HepG2 (cell line): ENCODE data around the gene TMEM144. TPM values are rescaled to one million over a fixed set of nuclear protein-coding genes. Genes with fewer than 3 reads are reported as not detected.

Experiments used
- ATAC-seq: fragments of 200-7000 bp; cut with Tn5 transposase; 3 replicates; pipeline ENCODE4 v1.9.1; 2020; ENCODE audit warnings: mild to moderate bottlenecking, moderate library complexity
- BruUV-seq: library from RNA; stranded (reverse); fragments of 400-500 nt; replicated peaks from 2 replicates; lab custom pipeline; 2021; lab: Mats Ljungman, UMichigan
- CTCF ChIA-PET: fragments of 300-600 bp; formaldehyde crosslinking; extraction: SDS; loops from one replicate; lab custom pipeline; 2021; ENCODE audit warnings: low total read pairs, inconsistent platforms, low intra/inter-chr PET ratio; lab: Yijun Ruan, JAX
- POLR2A ChIA-PET: fragments of 350-600 bp; sonication (Branson Sonifier 250); formaldehyde crosslinking; loops from one replicate; lab custom pipeline; 2020; ENCODE audit warnings: antibody characterized with exemption, inconsistent platforms; lab: Yijun Ruan, JAX
- DNase-seq: peaks from one replicate; pipeline ENCODE4 v3.0.0-alpha.2; 2015; ENCODE audit warnings: low spot score
- FAIRE-seq: peaks from 3 replicates; lab custom pipeline; 2011; peaks lifted over from hg19 to GRCh38; lab: Jason Lieb, UNC
- H2AFZ ChIP-seq: one replicate; pipeline ENCODE4 v1.6.1; 2011; ENCODE audit warnings: low read length, inconsistent platforms
- H3K27ac ChIP-seq: fragments of 300-600 bp; 3 replicates; pipeline ENCODE4 v1.8.0; 2011; ENCODE audit warnings: mixed run types, mild to moderate bottlenecking, mixed read lengths, low read length, inconsistent platforms; ENCODE audit not compliant: insufficient read depth; ENCODE audit errors: extremely low read length
- H3K27me3 ChIP-seq, 2 experiments: fragments of 200-600 bp in 1 of 2; 2 replicates in 1 of 2; 3 replicates in 1 of 2; pipeline versions ENCODE4 v1.6.0 to v1.8.0; 2011; ENCODE audit warnings: low read length in 2 of 2, mild to moderate bottlenecking in 2 of 2, moderate library complexity in 2 of 2, inconsistent platforms in 1 of 2; ENCODE audit not compliant: insufficient read depth in 2 of 2, control insufficient read depth in 1 of 2
- H3K36me3 ChIP-seq, 2 experiments: fragments of 200-600 bp in 1 of 2; replicated peaks in 1 of 2; 2 replicates in 1 of 2; 3 replicates in 1 of 2; pipeline versions ENCODE4 v1.5.1 to v1.8.0; 2011; ENCODE audit warnings: low read length in 2 of 2, inconsistent platforms in 1 of 2; ENCODE audit not compliant: insufficient read depth in 2 of 2, control insufficient read depth in 1 of 2
- H3K4me1 ChIP-seq: 2 replicates; pipeline ENCODE4 v1.5.1; 2012; ENCODE audit warnings: low read length, inconsistent platforms; ENCODE audit not compliant: insufficient read depth
- H3K4me2 ChIP-seq: 2 replicates; pipeline ENCODE4 v1.6.0; 2011; ENCODE audit warnings: low read depth, low read length, inconsistent platforms
- H3K4me3 ChIP-seq, 3 experiments: fragments of 200-600 bp in 1 of 3; sonication (generic), shearing (Covaris generic) in 1 of 3; replicated peaks in 1 of 3; 2 replicates each; pipeline ENCODE4 v1.5.1; 2011 to 2016; ENCODE audit warnings: low read length in 3 of 3, inconsistent platforms in 2 of 3, low read depth in 2 of 3, mild to moderate bottlenecking in 2 of 3, control low read depth in 1 of 3, mixed read lengths in 1 of 3; ENCODE audit not compliant: insufficient read depth in 1 of 3
- H3K79me2 ChIP-seq: one replicate; pipeline ENCODE4 v1.6.1; 2011; ENCODE audit warnings: low read length, inconsistent platforms; ENCODE audit not compliant: insufficient read depth
- H3K9ac ChIP-seq: 2 replicates; pipeline ENCODE4 v1.6.0; 2011; ENCODE audit warnings: mild to moderate bottlenecking, low read depth, low read length, inconsistent platforms; ENCODE audit not compliant: insufficient read depth
- H3K9me3 ChIP-seq: 2 replicates; pipeline ENCODE4 v1.5.1; 2012; ENCODE audit warnings: mild to moderate bottlenecking, low read length
- H4K20me1 ChIP-seq: 2 replicates; pipeline ENCODE4 v1.6.0; 2011; ENCODE audit warnings: inconsistent platforms, mild to moderate bottlenecking, low read length, moderate library complexity; ENCODE audit not compliant: insufficient read depth
- AGO1 ChIP-seq: fragments of 200-400 bp; formaldehyde crosslinking; IDR thresholded peaks from 2 replicates; pipeline ENCODE4 v1.6.1; 2017; ENCODE audit warnings: mild to moderate bottlenecking, low read depth, low read length, moderate library complexity; ENCODE audit not compliant: poor library complexity, severe bottlenecking
- RBM39 ChIP-seq: fragments of 200-400 bp; formaldehyde crosslinking; IDR thresholded peaks from one replicate; pipeline ENCODE4 v1.6.1; 2018; ENCODE audit warnings: antibody characterized with exemption, mild to moderate bottlenecking, low read depth, low read length; ENCODE audit not compliant: poor library complexity, severe bottlenecking
- ZFP41 ChIP-seq: sonication (generic); formaldehyde crosslinking; IDR thresholded peaks from 2 replicates; pipeline ENCODE4 v1.4.0; 2020; ENCODE audit warnings: mild to moderate bottlenecking, missing genetic modification reagents, borderline replicate concordance
- ZMYM4 ChIP-seq: sonication (generic); formaldehyde crosslinking; IDR thresholded peaks from 2 replicates; pipeline ENCODE4 v1.8.1; 2023; ENCODE audit warnings: mild to moderate bottlenecking, missing genetic modification reagents
- ZNF556 ChIP-seq: sonication (generic); formaldehyde crosslinking; IDR thresholded peaks from 2 replicates; pipeline ENCODE4 v1.4.0; 2020; ENCODE audit warnings: mild to moderate bottlenecking, missing genetic modification reagents, borderline replicate concordance
- ZNF558 ChIP-seq: sonication (generic); formaldehyde crosslinking; IDR thresholded peaks from 2 replicates; pipeline ENCODE4 v1.9.0; 2022; ENCODE audit warnings: mild to moderate bottlenecking, missing genetic modification reagents, borderline replicate concordance
- ZNF883 ChIP-seq: sonication (generic); formaldehyde crosslinking; IDR thresholded peaks from 2 replicates; pipeline ENCODE4 v1.5.1; 2020; ENCODE audit warnings: mild to moderate bottlenecking, missing genetic modification reagents; ENCODE audit errors: not compliant biosample characterization
- WGBS: methylation state at CpG from one replicate; pipeline ENCODE4 v1.1.6; 2017; ENCODE audit warnings: low lambda C conversion rate; 5-methylcytosine and 5-hydroxymethylcytosine counted together
- in situ Hi-C: cut with HindIII; loops from 2 replicates; pipeline ENCODE4 v1.10.0; 2017; ENCODE audit warnings: low pct_unique_long_range_greater_than_20kb; ENCODE audit not compliant: extremely low pct_ligation_motif_present
- intact Hi-C: fragments of 100-400 bp; cut with micrococcal nuclease; formaldehyde crosslinking; loops from one replicate; pipeline ENCODE4 v1.10.0; 2022; ENCODE audit not compliant: unreplicated experiment
- polyA plus RNA-seq, 8 experiments: library from polyadenylated mRNA; depleted of rRNA in 3 of 8; stranded (reverse) in 7 of 8; unstranded in 1 of 8; fragments of >200 nt; fragmentation: Illumina TruSeq in 4 of 8; extraction: Trizol in 4 of 8; gene quantifications; 2 replicates each; pipeline versions ENCODE4 v1.2.1 to v1.2.3, GENCODE V29; 2011 to 2016; ENCODE audit warnings: low read depth in 4 of 8, missing spikeins in 1 of 8, mixed read lengths in 1 of 8; ENCODE audit not compliant: insufficient read depth in 1 of 8
- total RNA-seq, 5 experiments: library from RNA; depleted of rRNA; stranded (reverse); fragments of >200 nt; fragmentation: Illumina TruSeq; extraction: Trizol; gene quantifications; 2 replicates each; pipeline ENCODE4 v1.2.3, GENCODE V29; 2016; ENCODE audit warnings: low read depth in 1 of 5
- TF ChIP-seq, protein P1 (sequence below): conservative IDR thresholded peaks from 2 replicates; pipeline ENCODE4 v1.6.1; 2018; ENCODE audit warnings: missing genetic modification reagents
- TF ChIP-seq, protein P2 (sequence below), 2 experiments: sonication (generic) in 1 of 2; formaldehyde crosslinking in 1 of 2; IDR thresholded peaks; 2 replicates each; pipeline versions ENCODE4 v1.4.0 to v1.6.1; 2016 to 2020; ENCODE audit warnings: borderline replicate concordance in 1 of 2, low read depth in 1 of 2, mild to moderate bottlenecking in 1 of 2, missing genetic modification reagents in 1 of 2
- TF ChIP-seq, protein P3 (sequence below): sonication (generic); formaldehyde crosslinking; IDR thresholded peaks from 2 replicates; pipeline ENCODE4 v1.9.0; 2022; ENCODE audit warnings: missing genetic modification reagents, mild to moderate bottlenecking, borderline replicate concordance
- TF ChIP-seq, protein P4 (sequence below): sonication (generic); formaldehyde crosslinking; IDR thresholded peaks from 2 replicates; pipeline ENCODE4 v1.5.0; 2020; ENCODE audit warnings: missing genetic modification reagents, mild to moderate bottlenecking, borderline replicate concordance

Gene TMEM144
- total and polyA plus RNA-seq, 2 of the 13 experiments (the other 11 are each of a cell fraction or from before 2014, with no cell fraction given): 10.9 to 12.3 TPM

DNA sequence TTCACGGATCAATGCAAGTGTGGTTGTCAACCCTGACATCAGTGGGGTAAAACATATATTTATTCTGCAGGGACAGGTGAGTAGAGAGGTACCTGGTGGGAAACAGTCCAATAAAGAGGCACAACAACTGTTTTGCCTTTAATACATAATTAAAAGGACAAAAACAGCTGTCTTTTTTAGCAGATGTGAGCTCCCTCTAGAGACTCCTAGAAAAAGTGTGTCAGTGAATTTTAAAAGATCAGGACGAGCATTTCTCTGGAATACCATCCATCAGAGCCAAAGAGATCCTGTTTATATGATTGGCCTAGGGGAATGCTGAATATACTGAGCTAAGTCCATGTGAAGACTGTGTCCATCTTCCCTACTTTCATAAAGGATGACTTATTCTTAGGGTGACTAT is 58.3 kb downstream of the TMEM144 start:
- intact Hi-C loops (loop anchor here (2.0 kb wide), 1 partner anchor 48 kb away; no protein-coding TSS in a partner anchor), in situ Hi-C loops (no loop called here)
- Histone ChIP-seq H3K36me3 (no peaks in the 10 kb centered on the region), H3K9me3 (no peaks in the 10 kb centered on the region), H3K4me3 (no peak overlapping the region), H3K27me3 (no peaks in the 10 kb centered on the region), H3K4me1 (no peaks in the 10 kb centered on the region), H4K20me1 (no peaks in the 10 kb centered on the region), H2AFZ (no peak overlapping the region), H3K27ac (no peak overlapping the region), H3K4me2 (no peak overlapping the region), H3K79me2 (no peaks in the 10 kb centered on the region), H3K9ac (no peak overlapping the region)
- ChIA-PET CTCF (no interaction called here), POLR2A (no interaction called here)
- no peak for ATAC-seq
- DNase-seq: no peak
- no TSS peak for BruUV-seq
- WGBS: 50% methylated on average over 2 of the region's 2 CpGs
- no peak for FAIRE-seq
- TF ChIP-seq, protein P1, sequence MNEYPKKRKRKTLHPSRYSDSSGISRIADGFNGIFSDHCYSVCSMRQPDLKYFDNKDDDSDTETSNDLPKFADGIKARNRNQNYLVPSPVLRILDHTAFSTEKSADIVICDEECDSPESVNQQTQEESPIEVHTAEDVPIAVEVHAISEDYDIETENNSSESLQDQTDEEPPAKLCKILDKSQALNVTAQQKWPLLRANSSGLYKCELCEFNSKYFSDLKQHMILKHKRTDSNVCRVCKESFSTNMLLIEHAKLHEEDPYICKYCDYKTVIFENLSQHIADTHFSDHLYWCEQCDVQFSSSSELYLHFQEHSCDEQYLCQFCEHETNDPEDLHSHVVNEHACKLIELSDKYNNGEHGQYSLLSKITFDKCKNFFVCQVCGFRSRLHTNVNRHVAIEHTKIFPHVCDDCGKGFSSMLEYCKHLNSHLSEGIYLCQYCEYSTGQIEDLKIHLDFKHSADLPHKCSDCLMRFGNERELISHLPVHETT (CRISPR knock-in tag): no peak
- TF ChIP-seq, protein P2, sequence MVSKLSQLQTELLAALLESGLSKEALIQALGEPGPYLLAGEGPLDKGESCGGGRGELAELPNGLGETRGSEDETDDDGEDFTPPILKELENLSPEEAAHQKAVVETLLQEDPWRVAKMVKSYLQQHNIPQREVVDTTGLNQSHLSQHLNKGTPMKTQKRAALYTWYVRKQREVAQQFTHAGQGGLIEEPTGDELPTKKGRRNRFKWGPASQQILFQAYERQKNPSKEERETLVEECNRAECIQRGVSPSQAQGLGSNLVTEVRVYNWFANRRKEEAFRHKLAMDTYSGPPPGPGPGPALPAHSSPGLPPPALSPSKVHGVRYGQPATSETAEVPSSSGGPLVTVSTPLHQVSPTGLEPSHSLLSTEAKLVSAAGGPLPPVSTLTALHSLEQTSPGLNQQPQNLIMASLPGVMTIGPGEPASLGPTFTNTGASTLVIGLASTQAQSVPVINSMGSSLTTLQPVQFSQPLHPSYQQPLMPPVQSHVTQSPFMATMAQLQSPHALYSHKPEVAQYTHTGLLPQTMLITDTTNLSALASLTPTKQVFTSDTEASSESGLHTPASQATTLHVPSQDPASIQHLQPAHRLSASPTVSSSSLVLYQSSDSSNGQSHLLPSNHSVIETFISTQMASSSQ (IDR thresholded peaks at IDR 0.05; ENCODE audit: low read depth): no peak
- TF ChIP-seq, protein P2 (CRISPR knock-in tag; IDR thresholded peaks at IDR 0.05; ENCODE audit: borderline replicate concordance): no peak
- TF ChIP-seq, protein P3, sequence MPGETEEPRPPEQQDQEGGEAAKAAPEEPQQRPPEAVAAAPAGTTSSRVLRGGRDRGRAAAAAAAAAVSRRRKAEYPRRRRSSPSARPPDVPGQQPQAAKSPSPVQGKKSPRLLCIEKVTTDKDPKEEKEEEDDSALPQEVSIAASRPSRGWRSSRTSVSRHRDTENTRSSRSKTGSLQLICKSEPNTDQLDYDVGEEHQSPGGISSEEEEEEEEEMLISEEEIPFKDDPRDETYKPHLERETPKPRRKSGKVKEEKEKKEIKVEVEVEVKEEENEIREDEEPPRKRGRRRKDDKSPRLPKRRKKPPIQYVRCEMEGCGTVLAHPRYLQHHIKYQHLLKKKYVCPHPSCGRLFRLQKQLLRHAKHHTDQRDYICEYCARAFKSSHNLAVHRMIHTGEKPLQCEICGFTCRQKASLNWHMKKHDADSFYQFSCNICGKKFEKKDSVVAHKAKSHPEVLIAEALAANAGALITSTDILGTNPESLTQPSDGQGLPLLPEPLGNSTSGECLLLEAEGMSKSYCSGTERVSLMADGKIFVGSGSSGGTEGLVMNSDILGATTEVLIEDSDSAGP (CRISPR knock-in tag): no peak
- TF ChIP-seq ZNF558 (CRISPR knock-in tag) (no peak), RBM39 (no peak), ZNF883 (CRISPR knock-in tag) (no peak), ZNF556 (CRISPR knock-in tag) (no peak), ZMYM4 (CRISPR knock-in tag) (no peak), ZFP41 (CRISPR knock-in tag) (no peak), AGO1 (no peak)
- TF ChIP-seq, protein P4, sequence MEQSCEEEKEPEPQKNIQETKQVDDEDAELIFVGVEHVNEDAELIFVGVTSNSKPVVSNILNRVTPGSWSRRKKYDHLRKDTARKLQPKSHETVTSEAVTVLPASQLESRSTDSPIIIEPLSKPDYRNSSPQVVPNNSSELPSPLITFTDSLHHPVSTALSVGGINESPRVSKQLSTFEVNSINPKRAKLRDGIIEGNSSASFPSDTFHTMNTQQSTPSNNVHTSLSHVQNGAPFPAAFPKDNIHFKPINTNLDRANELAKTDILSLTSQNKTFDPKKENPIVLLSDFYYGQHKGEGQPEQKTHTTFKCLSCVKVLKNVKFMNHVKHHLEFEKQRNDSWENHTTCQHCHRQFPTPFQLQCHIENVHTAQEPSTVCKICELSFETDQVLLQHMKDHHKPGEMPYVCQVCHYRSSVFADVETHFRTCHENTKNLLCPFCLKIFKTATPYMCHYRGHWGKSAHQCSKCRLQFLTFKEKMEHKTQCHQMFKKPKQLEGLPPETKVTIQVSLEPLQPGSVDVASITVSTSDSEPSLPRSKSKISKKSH (CRISPR knock-in tag): no peak
